Panc1 (cell line): ENCODE data around the gene STX18.

Experiments used
- POLR2AphosphoS5 ChIP-seq: IDR thresholded peaks from 2 replicates; pipeline ENCODE4 v1.6.1; 2012; ENCODE audit warnings: mild to moderate bottlenecking, low read depth, low read length, moderate library complexity
- SIN3A ChIP-seq: IDR thresholded peaks from 2 replicates; pipeline ENCODE4 v1.6.1; 2012; ENCODE audit warnings: low read depth, mild to moderate bottlenecking, low read length, moderate library complexity, borderline replicate concordance; ENCODE audit not compliant: insufficient read depth
- TCF7L2 ChIP-seq: IDR thresholded peaks from 2 replicates; pipeline ENCODE4 v1.6.1; 2011; ENCODE audit warnings: mild to moderate bottlenecking, low read depth, low read length, inconsistent platforms
- TF ChIP-seq, protein P1 (sequence below): fragments of 450-650 bp; IDR thresholded peaks from 2 replicates; pipeline ENCODE4 v1.5.1; 2017; ENCODE audit warnings: mild to moderate bottlenecking
- TF ChIP-seq, protein P2 (sequence below), 2 experiments: IDR thresholded peaks; 2 replicates each; pipeline ENCODE4 v1.6.1; 2011 to 2012; ENCODE audit warnings: low read depth in 2 of 2, control low read depth in 1 of 2, low read length in 1 of 2, mild to moderate bottlenecking in 1 of 2, moderate library complexity in 1 of 2; ENCODE audit not compliant: insufficient read depth in 1 of 2

DNA sequence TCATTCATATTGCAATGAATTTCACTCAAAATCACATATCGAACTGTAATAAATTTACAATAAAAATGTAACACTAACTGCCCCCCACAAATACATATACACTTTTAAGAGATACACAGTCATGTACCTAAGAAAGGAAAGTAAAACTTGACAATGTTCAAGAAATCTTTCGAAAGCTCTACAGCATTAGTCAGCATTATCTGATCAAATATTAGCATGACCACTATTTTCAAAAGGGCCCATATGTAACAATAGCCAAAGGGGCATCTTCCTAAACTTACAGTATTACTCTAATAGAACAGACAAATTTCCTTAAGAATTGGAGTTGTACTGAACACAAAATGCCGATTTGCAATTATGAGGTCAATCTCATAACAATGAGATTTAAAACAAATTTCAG, 51.8 kb downstream of the STX18 start:
- TF ChIP-seq, protein P1, sequence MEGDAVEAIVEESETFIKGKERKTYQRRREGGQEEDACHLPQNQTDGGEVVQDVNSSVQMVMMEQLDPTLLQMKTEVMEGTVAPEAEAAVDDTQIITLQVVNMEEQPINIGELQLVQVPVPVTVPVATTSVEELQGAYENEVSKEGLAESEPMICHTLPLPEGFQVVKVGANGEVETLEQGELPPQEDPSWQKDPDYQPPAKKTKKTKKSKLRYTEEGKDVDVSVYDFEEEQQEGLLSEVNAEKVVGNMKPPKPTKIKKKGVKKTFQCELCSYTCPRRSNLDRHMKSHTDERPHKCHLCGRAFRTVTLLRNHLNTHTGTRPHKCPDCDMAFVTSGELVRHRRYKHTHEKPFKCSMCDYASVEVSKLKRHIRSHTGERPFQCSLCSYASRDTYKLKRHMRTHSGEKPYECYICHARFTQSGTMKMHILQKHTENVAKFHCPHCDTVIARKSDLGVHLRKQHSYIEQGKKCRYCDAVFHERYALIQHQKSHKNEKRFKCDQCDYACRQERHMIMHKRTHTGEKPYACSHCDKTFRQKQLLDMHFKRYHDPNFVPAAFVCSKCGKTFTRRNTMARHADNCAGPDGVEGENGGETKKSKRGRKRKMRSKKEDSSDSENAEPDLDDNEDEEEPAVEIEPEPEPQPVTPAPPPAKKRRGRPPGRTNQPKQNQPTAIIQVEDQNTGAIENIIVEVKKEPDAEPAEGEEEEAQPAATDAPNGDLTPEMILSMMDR: no peak
- TF ChIP-seq, protein P2, sequence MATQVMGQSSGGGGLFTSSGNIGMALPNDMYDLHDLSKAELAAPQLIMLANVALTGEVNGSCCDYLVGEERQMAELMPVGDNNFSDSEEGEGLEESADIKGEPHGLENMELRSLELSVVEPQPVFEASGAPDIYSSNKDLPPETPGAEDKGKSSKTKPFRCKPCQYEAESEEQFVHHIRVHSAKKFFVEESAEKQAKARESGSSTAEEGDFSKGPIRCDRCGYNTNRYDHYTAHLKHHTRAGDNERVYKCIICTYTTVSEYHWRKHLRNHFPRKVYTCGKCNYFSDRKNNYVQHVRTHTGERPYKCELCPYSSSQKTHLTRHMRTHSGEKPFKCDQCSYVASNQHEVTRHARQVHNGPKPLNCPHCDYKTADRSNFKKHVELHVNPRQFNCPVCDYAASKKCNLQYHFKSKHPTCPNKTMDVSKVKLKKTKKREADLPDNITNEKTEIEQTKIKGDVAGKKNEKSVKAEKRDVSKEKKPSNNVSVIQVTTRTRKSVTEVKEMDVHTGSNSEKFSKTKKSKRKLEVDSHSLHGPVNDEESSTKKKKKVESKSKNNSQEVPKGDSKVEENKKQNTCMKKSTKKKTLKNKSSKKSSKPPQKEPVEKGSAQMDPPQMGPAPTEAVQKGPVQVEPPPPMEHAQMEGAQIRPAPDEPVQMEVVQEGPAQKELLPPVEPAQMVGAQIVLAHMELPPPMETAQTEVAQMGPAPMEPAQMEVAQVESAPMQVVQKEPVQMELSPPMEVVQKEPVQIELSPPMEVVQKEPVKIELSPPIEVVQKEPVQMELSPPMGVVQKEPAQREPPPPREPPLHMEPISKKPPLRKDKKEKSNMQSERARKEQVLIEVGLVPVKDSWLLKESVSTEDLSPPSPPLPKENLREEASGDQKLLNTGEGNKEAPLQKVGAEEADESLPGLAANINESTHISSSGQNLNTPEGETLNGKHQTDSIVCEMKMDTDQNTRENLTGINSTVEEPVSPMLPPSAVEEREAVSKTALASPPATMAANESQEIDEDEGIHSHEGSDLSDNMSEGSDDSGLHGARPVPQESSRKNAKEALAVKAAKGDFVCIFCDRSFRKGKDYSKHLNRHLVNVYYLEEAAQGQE (IDR thresholded peaks at IDR 0.05; ENCODE audit: insufficient read depth in 1 of 2, low read depth in 2 of 2, low read length in 1 of 2): no peak
- TF ChIP-seq POLR2AphosphoS5 (no peak), TCF7L2 (no peak), SIN3A (no peak)
